ENCODE measurements around the gene WHRN. TPM values are rescaled to one million over a fixed set of nuclear protein-coding genes. Genes with fewer than 3 reads are reported as not detected.

WHRN gene
- total and polyA plus RNA-seq, 2 of the 8 experiments (the other 6 are each of a cell fraction or from before 2014, with no cell fraction given): 4.4 to 7.7 TPM

- Histone ChIP-seq H3K56ac (replicated peaks; ENCODE audit: insufficient read length, low read depth, low read length) (no peak overlapping the region), H2BK120ac (replicated peaks; ENCODE audit: low read depth, low read length) (no peak overlapping the region), H3K4me3 (ENCODE audit: extremely low read depth in 1 of 4, insufficient read depth in 2 of 4, low read depth in 3 of 4, low read length in 4 of 4) (no peak overlapping the region), H2AK5ac (ENCODE audit: low read depth, low read length) (no peak overlapping the region), H3K4ac (replicated peaks; ENCODE audit: insufficient read length, low read depth, low read length) (no peak overlapping the region), H4K91ac (replicated peaks; ENCODE audit: insufficient read length, low read length) (no peak overlapping the region), H4K5ac (ENCODE audit: insufficient read length, low read depth, low read length) (no peak overlapping the region), H4K20me1 (replicated peaks in 1 of 2; ENCODE audit: control insufficient read depth in 1 of 2, insufficient read depth in 2 of 2, low read length in 2 of 2) (peaks cover 0 to 5% of the 10 kb centered on the region in 2 experiments), H3K23ac (ENCODE audit: insufficient read length) (no peak overlapping the region), H3K4me1 (replicated peaks in 1 of 4; ENCODE audit: control insufficient read depth in 3 of 4, insufficient read depth in 4 of 4, low read length in 3 of 4) (no peaks in the 10 kb centered on the region), H3K79me1 (ENCODE audit: low read depth, low read length) (no peaks in the 10 kb centered on the region), H2BK12ac (ENCODE audit: low read depth, low read length) (no peak overlapping the region), H3K9me3 (ENCODE audit: insufficient read depth in 2 of 2, low read depth in 1 of 2, low read length in 1 of 2) (no peaks in the 10 kb centered on the region), H2BK15ac (ENCODE audit: low read length) (no peak overlapping the region), H3K4me2 (ENCODE audit: insufficient read depth in 1 of 2, low read depth in 2 of 2, low read length in 2 of 2) (no peak overlapping the region), H2BK20ac (ENCODE audit: low read length) (no peak overlapping the region), H3K79me2 (ENCODE audit: control insufficient read depth in 1 of 2, insufficient read depth in 2 of 2, low read length in 2 of 2) (no peaks in the 10 kb centered on the region), H2AFZ (ENCODE audit: low read length) (no peak overlapping the region), H3K9ac (replicated peaks in 1 of 4; ENCODE audit: extremely low read depth in 1 of 4, low read depth in 3 of 4, low read length in 3 of 4) (no peak overlapping the region), H3K23me2 (ENCODE audit: low read depth, low read length) (no peaks in the 10 kb centered on the region), H3K27me3 (replicated peaks in 1 of 4; ENCODE audit: control insufficient read depth in 3 of 4, extremely low read depth in 1 of 4, insufficient read depth in 3 of 4, low read length in 3 of 4) (no peaks in the 10 kb centered on the region), H3K27ac (ENCODE audit: low read depth, low read length) (no peak overlapping the region), H3K18ac (ENCODE audit: extremely low read depth, low read length) (no peak overlapping the region), H3K14ac (ENCODE audit: insufficient read length) (no peak overlapping the region), H3K36me3 (ENCODE audit: control insufficient read depth in 2 of 4, insufficient read depth in 4 of 4, low read length in 3 of 4) (peaks cover 13 to 64% (median 46%) of the 10 kb centered on the region in 4 experiments), H2BK5ac (ENCODE audit: low read depth, low read length) (no peak overlapping the region), H4K8ac (ENCODE audit: extremely low read depth, insufficient read depth, low read length) (no peak overlapping the region)
- CTCF ChIA-PET (ENCODE audit: partially characterized antibody): interaction anchor here (1.4 kb wide), 1 partner anchor 13 kb away, joined by 3 read pairs; no protein-coding TSS in a partner anchor
- 94% methylated on average over 6 of the region's 6 CpGs; no CpG with 5 or more reads in 1 of the 2 experiments for WGBS, 2 experiments (ENCODE audit: extremely low coverage in 1 of 2, insufficient coverage in 1 of 2, insufficient read length in 1 of 2, insufficient replicate concordance in 2 of 2, low coverage in 1 of 2, low lambda C conversion rate in 2 of 2, missing lambda C conversion rate in 1 of 2)
- TF ChIP-seq NRF1 (IDR thresholded peaks at IDR 0.05; ENCODE audit: low read depth, low read length) (no peak), MAFK (IDR thresholded peaks at IDR 0.05; ENCODE audit: low read depth, low read length) (no peak), SIRT6 (IDR thresholded peaks at IDR 0.05; ENCODE audit: low read length) (no peak), EGR1 (IDR thresholded peaks at IDR 0.05; ENCODE audit: borderline replicate concordance, low read depth, low read length) (no peak), SP4 (IDR thresholded peaks at IDR 0.05; ENCODE audit: low read length) (no peak), JUN (IDR thresholded peaks at IDR 0.05; ENCODE audit: low read depth, low read length) (no peak), KDM4A (IDR thresholded peaks at IDR 0.05; ENCODE audit: low read depth, low read length, severe bottlenecking) (no peak), CHD1 (IDR thresholded peaks at IDR 0.05; ENCODE audit: low read depth, low read length) (no peak)
- TF ChIP-seq, protein P1, sequence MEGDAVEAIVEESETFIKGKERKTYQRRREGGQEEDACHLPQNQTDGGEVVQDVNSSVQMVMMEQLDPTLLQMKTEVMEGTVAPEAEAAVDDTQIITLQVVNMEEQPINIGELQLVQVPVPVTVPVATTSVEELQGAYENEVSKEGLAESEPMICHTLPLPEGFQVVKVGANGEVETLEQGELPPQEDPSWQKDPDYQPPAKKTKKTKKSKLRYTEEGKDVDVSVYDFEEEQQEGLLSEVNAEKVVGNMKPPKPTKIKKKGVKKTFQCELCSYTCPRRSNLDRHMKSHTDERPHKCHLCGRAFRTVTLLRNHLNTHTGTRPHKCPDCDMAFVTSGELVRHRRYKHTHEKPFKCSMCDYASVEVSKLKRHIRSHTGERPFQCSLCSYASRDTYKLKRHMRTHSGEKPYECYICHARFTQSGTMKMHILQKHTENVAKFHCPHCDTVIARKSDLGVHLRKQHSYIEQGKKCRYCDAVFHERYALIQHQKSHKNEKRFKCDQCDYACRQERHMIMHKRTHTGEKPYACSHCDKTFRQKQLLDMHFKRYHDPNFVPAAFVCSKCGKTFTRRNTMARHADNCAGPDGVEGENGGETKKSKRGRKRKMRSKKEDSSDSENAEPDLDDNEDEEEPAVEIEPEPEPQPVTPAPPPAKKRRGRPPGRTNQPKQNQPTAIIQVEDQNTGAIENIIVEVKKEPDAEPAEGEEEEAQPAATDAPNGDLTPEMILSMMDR (IDR thresholded peaks at IDR 0.05; ENCODE audit: control extremely low read depth in 1 of 3, insufficient read depth in 1 of 3, low read depth in 1 of 3, low read length in 3 of 3): no peak
- POLR2A ChIA-PET (ENCODE audit: partially characterized antibody): interaction anchor here (1.0 to 2.1 kb wide), 4 partner anchors 14 to 31 kb away, joined by 3 to 5 read pairs (median 4); no protein-coding TSS in a partner anchor
- FAIRE-seq (no peak), DNase-seq (ENCODE audit: low read depth in 1 of 2, low spot score in 2 of 2) (no peak)
Observed at GRCh38 chr9:114357360-114357759, 147.9 kb downstream of the WHRN start.

Measured in H1 (cell line).